Keratinocyte (primary cell): Measurements from ENCODE around the gene UAP1.

ENCODE experiments used
- EZH2 ChIP-seq: IDR thresholded peaks from one replicate; pipeline ENCODE4 v1.6.1; 2012; ENCODE audit warnings: inconsistent platforms, mild to moderate bottlenecking, low read length, moderate library complexity
- TF ChIP-seq, protein P1 (sequence below), 3 experiments: IDR thresholded peaks in 1 of 3; conservative IDR thresholded peaks in 1 of 3; optimal IDR thresholded peaks in 1 of 3; 2 replicates in 2 of 3; 3 replicates in 1 of 3; pipeline versions ENCODE3 to v1.5.1; 2011; ENCODE audit warnings: low read length in 3 of 3, mild to moderate bottlenecking in 3 of 3, moderate library complexity in 2 of 3, control low read depth in 1 of 3, inconsistent platforms in 1 of 3; ENCODE audit not compliant: insufficient read depth in 2 of 3; ENCODE audit errors: extremely low read depth in 1 of 3

DNA sequence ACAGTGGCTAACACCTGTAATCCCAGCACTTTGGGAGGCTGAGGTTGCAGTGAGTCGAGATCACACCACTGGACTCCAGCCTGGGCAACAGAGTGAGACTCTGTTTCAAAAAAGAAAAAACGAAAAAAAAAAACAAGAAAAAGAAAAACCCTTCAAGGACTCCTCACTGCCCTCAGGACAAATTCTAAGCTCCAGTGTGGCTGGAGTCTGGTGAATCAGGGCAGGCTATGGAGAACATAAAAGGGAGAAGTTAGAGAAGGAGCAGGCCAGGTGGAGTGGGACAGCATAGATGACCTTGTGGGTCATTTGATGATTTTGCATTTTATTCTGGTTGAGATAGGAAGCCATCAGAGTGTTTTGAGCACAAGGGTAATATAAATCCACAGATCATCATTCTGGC, 12.5 kb upstream of the UAP1 start:
- TF ChIP-seq, protein P1, sequence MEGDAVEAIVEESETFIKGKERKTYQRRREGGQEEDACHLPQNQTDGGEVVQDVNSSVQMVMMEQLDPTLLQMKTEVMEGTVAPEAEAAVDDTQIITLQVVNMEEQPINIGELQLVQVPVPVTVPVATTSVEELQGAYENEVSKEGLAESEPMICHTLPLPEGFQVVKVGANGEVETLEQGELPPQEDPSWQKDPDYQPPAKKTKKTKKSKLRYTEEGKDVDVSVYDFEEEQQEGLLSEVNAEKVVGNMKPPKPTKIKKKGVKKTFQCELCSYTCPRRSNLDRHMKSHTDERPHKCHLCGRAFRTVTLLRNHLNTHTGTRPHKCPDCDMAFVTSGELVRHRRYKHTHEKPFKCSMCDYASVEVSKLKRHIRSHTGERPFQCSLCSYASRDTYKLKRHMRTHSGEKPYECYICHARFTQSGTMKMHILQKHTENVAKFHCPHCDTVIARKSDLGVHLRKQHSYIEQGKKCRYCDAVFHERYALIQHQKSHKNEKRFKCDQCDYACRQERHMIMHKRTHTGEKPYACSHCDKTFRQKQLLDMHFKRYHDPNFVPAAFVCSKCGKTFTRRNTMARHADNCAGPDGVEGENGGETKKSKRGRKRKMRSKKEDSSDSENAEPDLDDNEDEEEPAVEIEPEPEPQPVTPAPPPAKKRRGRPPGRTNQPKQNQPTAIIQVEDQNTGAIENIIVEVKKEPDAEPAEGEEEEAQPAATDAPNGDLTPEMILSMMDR (optimal IDR thresholded peaks at IDR 0.05 in 1 of 3, IDR thresholded peaks at IDR 0.05 in 1 of 3, conservative IDR thresholded peaks at IDR 0.05 in 1 of 3; ENCODE audit: extremely low read depth in 1 of 3, insufficient read depth in 2 of 3, low read length in 3 of 3), result no peak
- TF ChIP-seq EZH2, result no peak
